ENCODE data around the gene GMIP.

GRCh38 chr19:19597809-19598306 lies 45.6 kb downstream of the GMIP start:
- TF ChIP-seq CTCF (conservative IDR thresholded peaks at IDR 0.05) (no peak), ZFX (IDR thresholded peaks at IDR 0.05) (no peak)
